ENCODE data around the gene WDR6. TPM values are rescaled to one million over a fixed set of nuclear protein-coding genes. Genes with fewer than 3 reads are reported as not detected.

WDR6 gene
- total RNA-seq, 1 experiment from 2014 or later: 112 TPM

GRCh38 chr3:49025793-49026520 is 18.8 kb downstream of the WDR6 start:
- POLR2A ChIA-PET: interaction anchor here (0.5 to 9.9 kb wide), 7 partner anchors 8 to 380 kb away, joined by 3 to 128 read pairs (median 4); partner anchors contain the start of genes DALRD3 and QRICH1
- no TSS peak for BruUV-seq (replicated peaks)
- H3K27ac Mint-ChIP-seq (ENCODE audit: low read depth, unreplicated experiment): no peak overlapping the region

GRCh38 chr3:49026536-49026935 is 19.3 kb downstream of the WDR6 start:
- Mint-ChIP-seq H3K9me3 (ENCODE audit: unreplicated experiment) (no peaks in the 10 kb centered on the region), H3K27ac (ENCODE audit: low read depth, unreplicated experiment) (no peak overlapping the region), H3K27me3 (ENCODE audit: insufficient read depth, unreplicated experiment) (no peaks in the 10 kb centered on the region), H3K4me3 (ENCODE audit: unreplicated experiment) (peak overlapping the region; percentile 95), H3K36me3 (ENCODE audit: insufficient read depth, unreplicated experiment) (peaks cover 99% of the 10 kb centered on the region), H3K4me1 (ENCODE audit: insufficient read depth, unreplicated experiment) (peaks cover 33% of the 10 kb centered on the region)
- no peak for DNase-seq (ENCODE audit: unreplicated experiment)
- intact Hi-C loops (cut with micrococcal nuclease): loop anchor here (5.0 to 10.0 kb wide), 2 partner anchors 66 to 128 kb away; partner anchors contain the start of gene QRICH1
- ChIA-PET CTCF (interaction anchor here (1.0 kb wide), 1 partner anchor 39 kb away, joined by 4 read pairs; no protein-coding TSS in a partner anchor), POLR2A (interaction anchor here (0.6 to 1.7 kb wide), 7 partner anchors 8 to 444 kb away, joined by 3 to 9 read pairs (median 4); partner anchors contain the start of genes DAG1, DALRD3 and QRICH1)
- TF ChIP-seq CTCF (IDR thresholded peaks at IDR 0.05; ENCODE audit: unreplicated experiment): no peak
- no TSS peak for BruUV-seq (replicated peaks)

More at GRCh38 chr3:49025793-49026520, 18.8 kb downstream of the WDR6 start:
- no peaks in the 10 kb centered on the region for H3K9me3 Mint-ChIP-seq (ENCODE audit: unreplicated experiment)
- DNase-seq (ENCODE audit: unreplicated experiment): no peak
- no peaks in the 10 kb centered on the region for H3K27me3 Mint-ChIP-seq (ENCODE audit: insufficient read depth, unreplicated experiment)
- peaks cover 99% of the 10 kb centered on the region for H3K36me3 Mint-ChIP-seq (ENCODE audit: insufficient read depth, unreplicated experiment)
- H3K4me3 Mint-ChIP-seq (ENCODE audit: unreplicated experiment): no peak overlapping the region
- CTCF ChIA-PET: interaction anchor here (0.5 to 1.0 kb wide), 3 partner anchors 38 to 580 kb away, joined by 3 to 4 read pairs (median 4); partner anchors contain the start of gene ATRIP
- H3K4me1 Mint-ChIP-seq (ENCODE audit: insufficient read depth, unreplicated experiment): peaks cover 33% of the 10 kb centered on the region
- intact Hi-C loops (cut with micrococcal nuclease): loop anchor here (5.0 to 10.0 kb wide), 2 partner anchors 66 to 129 kb away; partner anchors contain the start of gene QRICH1
- TF ChIP-seq CTCF (IDR thresholded peaks at IDR 0.05; ENCODE audit: unreplicated experiment): no peak

GRCh38 chr3:49027634-49028033 is 20.4 kb downstream of the WDR6 start:
- Mint-ChIP-seq H3K27me3 (ENCODE audit: insufficient read depth, unreplicated experiment) (no peaks in the 10 kb centered on the region), H3K36me3 (ENCODE audit: insufficient read depth, unreplicated experiment) (peaks cover 99% of the 10 kb centered on the region), H3K4me1 (ENCODE audit: insufficient read depth, unreplicated experiment) (peaks cover 33% of the 10 kb centered on the region), H3K4me3 (ENCODE audit: unreplicated experiment) (peak overlapping the region; percentile 95), H3K27ac (ENCODE audit: low read depth, unreplicated experiment) (peak overlapping the region; percentile 99), H3K9me3 (ENCODE audit: unreplicated experiment) (no peaks in the 10 kb centered on the region)
- TF ChIP-seq CTCF (IDR thresholded peaks at IDR 0.05; ENCODE audit: unreplicated experiment): no peak
- DNase-seq (ENCODE audit: unreplicated experiment): no peak
- intact Hi-C loops (cut with micrococcal nuclease): loop anchor here (5.0 to 10.0 kb wide), 2 partner anchors 65 to 127 kb away; partner anchors contain the start of gene QRICH1
- ChIA-PET POLR2A (interaction anchor here (2.3 to 2.4 kb wide), 2 partner anchors 8 to 65 kb away, joined by 43 to 47 read pairs; partner anchors contain the start of genes DALRD3 and QRICH1), CTCF (no interaction called here)
- no TSS peak for BruUV-seq (replicated peaks)

GRCh38 chr3:49028298-49028672 is 21.1 kb downstream of the WDR6 start:
- ChIA-PET CTCF (interaction anchor here (1.9 kb wide), 1 partner anchor 39 kb away, joined by 7 read pairs; no protein-coding TSS in a partner anchor), POLR2A (interaction anchor here (1.5 to 2.4 kb wide), 9 partner anchors 9 to 324 kb away, joined by 5 to 47 read pairs (median 11); partner anchors contain the start of genes DALRD3, LAMB2, QARS1 and QRICH1)
- H3K9me3 Mint-ChIP-seq (ENCODE audit: unreplicated experiment): no peaks in the 10 kb centered on the region
- BruUV-seq (replicated peaks): no TSS peak
- peak overlapping the region; percentile 95 for H3K4me3 Mint-ChIP-seq (ENCODE audit: unreplicated experiment)
- H3K4me1 Mint-ChIP-seq (ENCODE audit: insufficient read depth, unreplicated experiment): peaks cover 40% of the 10 kb centered on the region
- intact Hi-C loops (cut with micrococcal nuclease): loop anchor here (5.0 to 10.0 kb wide), 2 partner anchors 64 to 127 kb away; partner anchors contain the start of gene QRICH1
- DNase-seq (ENCODE audit: unreplicated experiment): no peak
- peak overlapping the region; percentile 99 for H3K27ac Mint-ChIP-seq (ENCODE audit: low read depth, unreplicated experiment)
- peaks cover 99% of the 10 kb centered on the region for H3K36me3 Mint-ChIP-seq (ENCODE audit: insufficient read depth, unreplicated experiment)
- no peaks in the 10 kb centered on the region for H3K27me3 Mint-ChIP-seq (ENCODE audit: insufficient read depth, unreplicated experiment)
- no peak for TF ChIP-seq CTCF (IDR thresholded peaks at IDR 0.05; ENCODE audit: unreplicated experiment)
